Measurements from ENCODE around the gene FURIN. TPM values are rescaled to one million over a fixed set of nuclear protein-coding genes. Genes with fewer than 3 reads are reported as not detected.

Gene FURIN
- total and polyA plus RNA-seq, 9 of the 15 experiments (the other 6 are each of a cell fraction or from before 2014, with no cell fraction given): 0.92 to 99.9 (median 34.8) TPM

DNA sequence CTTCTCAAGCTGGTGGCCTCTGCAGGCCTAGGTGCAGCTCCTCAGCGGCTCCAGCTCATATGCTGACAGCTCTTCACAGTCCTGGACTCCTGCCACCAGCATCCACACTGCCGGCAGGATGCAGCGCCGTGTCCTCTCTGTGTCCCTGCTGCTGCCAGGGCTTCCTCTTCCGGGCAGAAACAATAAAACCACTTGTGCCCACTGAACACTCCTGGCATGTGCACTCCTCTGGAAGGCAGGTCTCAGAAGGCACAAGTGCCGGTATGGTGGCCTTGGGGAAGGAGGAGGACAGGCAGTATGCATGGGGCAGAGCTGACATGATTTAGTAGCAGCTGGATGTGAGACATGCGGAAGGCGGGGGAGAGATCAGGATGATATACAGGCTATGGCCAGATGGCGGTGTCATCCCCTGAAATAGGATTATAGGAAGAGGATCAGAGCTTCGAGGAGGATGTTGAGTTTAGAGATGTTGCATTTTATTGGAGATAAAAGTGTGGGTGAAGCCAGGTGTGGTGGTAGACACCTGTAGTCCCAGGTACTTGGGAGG, 27.3 kb downstream of the FURIN start (continued):
- TF ChIP-seq, protein P1, sequence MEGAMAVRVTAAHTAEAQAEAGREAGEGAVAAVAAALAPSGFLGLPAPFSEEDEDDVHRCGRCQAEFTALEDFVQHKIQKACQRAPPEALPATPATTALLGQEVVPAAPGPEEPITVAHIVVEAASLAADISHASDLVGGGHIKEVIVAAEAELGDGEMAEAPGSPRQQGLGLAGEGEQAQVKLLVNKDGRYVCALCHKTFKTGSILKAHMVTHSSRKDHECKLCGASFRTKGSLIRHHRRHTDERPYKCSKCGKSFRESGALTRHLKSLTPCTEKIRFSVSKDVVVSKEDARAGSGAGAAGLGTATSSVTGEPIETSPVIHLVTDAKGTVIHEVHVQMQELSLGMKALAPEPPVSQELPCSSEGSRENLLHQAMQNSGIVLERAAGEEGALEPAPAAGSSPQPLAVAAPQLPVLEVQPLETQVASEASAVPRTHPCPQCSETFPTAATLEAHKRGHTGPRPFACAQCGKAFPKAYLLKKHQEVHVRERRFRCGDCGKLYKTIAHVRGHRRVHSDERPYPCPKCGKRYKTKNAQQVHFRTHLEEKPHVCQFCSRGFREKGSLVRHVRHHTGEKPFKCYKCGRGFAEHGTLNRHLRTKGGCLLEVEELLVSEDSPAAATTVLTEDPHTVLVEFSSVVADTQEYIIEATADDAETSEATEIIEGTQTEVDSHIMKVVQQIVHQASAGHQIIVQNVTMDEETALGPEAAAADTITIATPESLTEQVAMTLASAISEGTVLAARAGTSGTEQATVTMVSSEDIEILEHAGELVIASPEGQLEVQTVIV (CRISPR knock-in tag; IDR thresholded peaks at IDR 0.05; ENCODE audit: borderline replicate concordance): no peak
- TF ChIP-seq, protein P2, sequence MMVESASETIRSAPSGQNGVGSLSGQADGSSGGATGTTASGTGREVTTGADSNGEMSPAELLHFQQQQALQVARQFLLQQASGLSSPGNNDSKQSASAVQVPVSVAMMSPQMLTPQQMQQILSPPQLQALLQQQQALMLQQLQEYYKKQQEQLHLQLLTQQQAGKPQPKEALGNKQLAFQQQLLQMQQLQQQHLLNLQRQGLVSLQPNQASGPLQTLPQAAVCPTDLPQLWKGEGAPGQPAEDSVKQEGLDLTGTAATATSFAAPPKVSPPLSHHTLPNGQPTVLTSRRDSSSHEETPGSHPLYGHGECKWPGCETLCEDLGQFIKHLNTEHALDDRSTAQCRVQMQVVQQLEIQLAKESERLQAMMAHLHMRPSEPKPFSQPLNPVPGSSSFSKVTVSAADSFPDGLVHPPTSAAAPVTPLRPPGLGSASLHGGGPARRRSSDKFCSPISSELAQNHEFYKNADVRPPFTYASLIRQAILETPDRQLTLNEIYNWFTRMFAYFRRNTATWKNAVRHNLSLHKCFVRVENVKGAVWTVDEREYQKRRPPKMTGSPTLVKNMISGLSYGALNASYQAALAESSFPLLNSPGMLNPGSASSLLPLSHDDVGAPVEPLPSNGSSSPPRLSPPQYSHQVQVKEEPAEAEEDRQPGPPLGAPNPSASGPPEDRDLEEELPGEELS (CRISPR knock-in tag; IDR thresholded peaks at IDR 0.05; ENCODE audit: borderline replicate concordance): no peak
- no peak for TF ChIP-seq NELFE (IDR thresholded peaks at IDR 0.05; ENCODE audit: insufficient read depth, insufficient read length)
- TF ChIP-seq NFRKB (IDR thresholded peaks at IDR 0.05; ENCODE audit: low read depth): no peak
- no peak for TF ChIP-seq HSF4 (CRISPR knock-in tag; IDR thresholded peaks at IDR 0.05; ENCODE audit: borderline replicate concordance)
- TF ChIP-seq ZNF282 (CRISPR knock-in tag; IDR thresholded peaks at IDR 0.05): no peak
- TF ChIP-seq, protein P3, sequence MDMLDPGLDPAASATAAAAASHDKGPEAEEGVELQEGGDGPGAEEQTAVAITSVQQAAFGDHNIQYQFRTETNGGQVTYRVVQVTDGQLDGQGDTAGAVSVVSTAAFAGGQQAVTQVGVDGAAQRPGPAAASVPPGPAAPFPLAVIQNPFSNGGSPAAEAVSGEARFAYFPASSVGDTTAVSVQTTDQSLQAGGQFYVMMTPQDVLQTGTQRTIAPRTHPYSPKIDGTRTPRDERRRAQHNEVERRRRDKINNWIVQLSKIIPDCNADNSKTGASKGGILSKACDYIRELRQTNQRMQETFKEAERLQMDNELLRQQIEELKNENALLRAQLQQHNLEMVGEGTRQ (CRISPR knock-in tag; IDR thresholded peaks at IDR 0.05): no peak
- TF ChIP-seq HDAC3 (IDR thresholded peaks at IDR 0.05; ENCODE audit: borderline replicate concordance, partially characterized antibody): no peak
- TF ChIP-seq, protein P4, sequence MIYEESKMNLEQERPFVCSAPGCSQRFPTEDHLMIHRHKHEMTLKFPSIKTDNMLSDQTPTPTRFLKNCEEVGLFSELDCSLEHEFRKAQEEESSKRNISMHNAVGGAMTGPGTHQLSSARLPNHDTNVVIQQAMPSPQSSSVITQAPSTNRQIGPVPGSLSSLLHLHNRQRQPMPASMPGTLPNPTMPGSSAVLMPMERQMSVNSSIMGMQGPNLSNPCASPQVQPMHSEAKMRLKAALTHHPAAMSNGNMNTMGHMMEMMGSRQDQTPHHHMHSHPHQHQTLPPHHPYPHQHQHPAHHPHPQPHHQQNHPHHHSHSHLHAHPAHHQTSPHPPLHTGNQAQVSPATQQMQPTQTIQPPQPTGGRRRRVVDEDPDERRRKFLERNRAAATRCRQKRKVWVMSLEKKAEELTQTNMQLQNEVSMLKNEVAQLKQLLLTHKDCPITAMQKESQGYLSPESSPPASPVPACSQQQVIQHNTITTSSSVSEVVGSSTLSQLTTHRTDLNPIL (CRISPR knock-in tag; IDR thresholded peaks at IDR 0.05): no peak
- TF ChIP-seq ZNF24 (IDR thresholded peaks at IDR 0.05): no peak
- TF ChIP-seq KLF13 (tag; IDR thresholded peaks at IDR 0.05; ENCODE audit: borderline replicate concordance, low read depth): no peak
- no peak for TF ChIP-seq YBX1 (IDR thresholded peaks at IDR 0.05)
- TF ChIP-seq, protein P5, sequence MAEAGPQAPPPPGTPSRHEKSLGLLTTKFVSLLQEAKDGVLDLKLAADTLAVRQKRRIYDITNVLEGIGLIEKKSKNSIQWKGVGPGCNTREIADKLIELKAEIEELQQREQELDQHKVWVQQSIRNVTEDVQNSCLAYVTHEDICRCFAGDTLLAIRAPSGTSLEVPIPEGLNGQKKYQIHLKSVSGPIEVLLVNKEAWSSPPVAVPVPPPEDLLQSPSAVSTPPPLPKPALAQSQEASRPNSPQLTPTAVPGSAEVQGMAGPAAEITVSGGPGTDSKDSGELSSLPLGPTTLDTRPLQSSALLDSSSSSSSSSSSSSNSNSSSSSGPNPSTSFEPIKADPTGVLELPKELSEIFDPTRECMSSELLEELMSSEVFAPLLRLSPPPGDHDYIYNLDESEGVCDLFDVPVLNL (CRISPR knock-in tag; IDR thresholded peaks at IDR 0.05; ENCODE audit: low read depth): no peak
- no peak for TF ChIP-seq XRCC5 (IDR thresholded peaks at IDR 0.05; ENCODE audit: low read depth, low read length)
- no peak for TF ChIP-seq KDM2B (CRISPR knock-in tag; IDR thresholded peaks at IDR 0.05)

Measured in K562 (cell line).